ENCODE measurements around the gene TPM4. TPM values are rescaled to one million over a fixed set of nuclear protein-coding genes. Genes with fewer than 3 reads are reported as not detected.

The TPM4 gene
- total RNA-seq, 2 donors from 2014 or later = 379 TPM

DNA sequence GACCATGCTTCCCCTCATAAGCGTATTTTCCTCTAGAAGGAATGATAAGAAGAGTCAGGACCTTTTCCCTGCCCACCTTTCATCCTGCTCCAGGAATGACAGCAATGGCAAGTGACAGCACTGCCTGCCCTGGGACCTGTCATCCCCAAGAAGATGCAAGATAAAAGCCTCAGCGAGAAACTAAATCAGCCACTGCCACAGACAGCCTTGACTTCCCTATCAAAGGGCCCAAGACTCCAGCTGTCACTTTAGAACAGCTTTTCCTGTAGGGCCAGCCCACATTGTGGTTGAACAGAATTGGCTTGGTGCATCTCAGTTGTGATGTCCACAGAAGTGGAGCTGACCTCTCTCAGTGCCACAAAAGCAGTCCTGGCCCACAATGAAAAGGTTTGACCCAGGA lies 36.5 kb downstream of the TPM4 start:
- H3K27ac ChIP-seq = peak overlapping the region in 1 of 2 donors; percentile 93
- TF ChIP-seq, protein P1, sequence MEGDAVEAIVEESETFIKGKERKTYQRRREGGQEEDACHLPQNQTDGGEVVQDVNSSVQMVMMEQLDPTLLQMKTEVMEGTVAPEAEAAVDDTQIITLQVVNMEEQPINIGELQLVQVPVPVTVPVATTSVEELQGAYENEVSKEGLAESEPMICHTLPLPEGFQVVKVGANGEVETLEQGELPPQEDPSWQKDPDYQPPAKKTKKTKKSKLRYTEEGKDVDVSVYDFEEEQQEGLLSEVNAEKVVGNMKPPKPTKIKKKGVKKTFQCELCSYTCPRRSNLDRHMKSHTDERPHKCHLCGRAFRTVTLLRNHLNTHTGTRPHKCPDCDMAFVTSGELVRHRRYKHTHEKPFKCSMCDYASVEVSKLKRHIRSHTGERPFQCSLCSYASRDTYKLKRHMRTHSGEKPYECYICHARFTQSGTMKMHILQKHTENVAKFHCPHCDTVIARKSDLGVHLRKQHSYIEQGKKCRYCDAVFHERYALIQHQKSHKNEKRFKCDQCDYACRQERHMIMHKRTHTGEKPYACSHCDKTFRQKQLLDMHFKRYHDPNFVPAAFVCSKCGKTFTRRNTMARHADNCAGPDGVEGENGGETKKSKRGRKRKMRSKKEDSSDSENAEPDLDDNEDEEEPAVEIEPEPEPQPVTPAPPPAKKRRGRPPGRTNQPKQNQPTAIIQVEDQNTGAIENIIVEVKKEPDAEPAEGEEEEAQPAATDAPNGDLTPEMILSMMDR (IDR thresholded peaks at IDR 0.05) = no peak
- TF ChIP-seq POLR2AphosphoS5 (IDR thresholded peaks at IDR 0.05) (no peak), POLR2A (IDR thresholded peaks at IDR 0.05) (no peak)
- peak overlapping the region in 1 of 2 donors; percentile 97 for H3K4me3 ChIP-seq
- no peak for DNase-seq (ENCODE audit: low spot score)
- H3K4me1 ChIP-seq (replicated peaks) = peaks cover 5% of the 10 kb centered on the region
- intact Hi-C loops (cut with DNase I) = loop anchor here (5.0 kb wide), 2 partner anchors 35 to 70 kb away; partner anchors contain the start of gene TPM4
- H3K36me3 ChIP-seq = no peaks in the 10 kb centered on the region
- no peaks in the 10 kb centered on the region for H3K27me3 ChIP-seq (replicated peaks; ENCODE audit: insufficient read depth)
- H3K9me3 ChIP-seq = no peaks in the 10 kb centered on the region
- WGBS = 24% methylated on average over 2 of the region's 2 CpGs

DNA sequence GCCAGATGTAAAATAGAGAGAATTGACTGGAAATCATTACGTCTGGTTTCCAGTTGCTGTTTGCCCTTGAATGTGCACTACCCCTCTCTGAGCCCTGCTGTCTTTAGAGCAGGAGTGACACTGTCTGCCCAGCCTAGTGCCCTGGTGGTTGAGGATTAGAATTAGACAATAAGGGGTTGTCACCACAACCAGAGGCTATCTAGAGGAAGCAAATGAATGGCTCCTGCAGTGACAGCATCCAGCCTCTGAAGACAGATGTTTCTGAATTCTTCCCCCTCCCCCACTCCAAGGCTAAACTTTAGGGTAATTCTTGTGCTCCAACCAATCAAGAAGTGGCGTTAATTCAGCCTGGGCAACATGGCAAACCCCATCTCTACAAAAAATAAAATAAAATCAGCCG lies 37.4 kb downstream of the TPM4 start:
- Histone ChIP-seq H3K9me3 (no peaks in the 10 kb centered on the region), H3K36me3 (peaks cover 0 to 8% of the 10 kb centered on the region in 2 donors), H3K4me1 (replicated peaks) (peaks cover 5% of the 10 kb centered on the region), H3K4me3 (no peak overlapping the region), H3K27ac (no peak overlapping the region), H3K27me3 (replicated peaks; ENCODE audit: insufficient read depth) (no peaks in the 10 kb centered on the region)
- TF ChIP-seq, protein P1 (IDR thresholded peaks at IDR 0.05) = no peak
- TF ChIP-seq POLR2A (IDR thresholded peaks at IDR 0.05) (no peak), POLR2AphosphoS5 (IDR thresholded peaks at IDR 0.05) (no peak)
- intact Hi-C loops (cut with DNase I) = loop anchor here (5.0 kb wide), 2 partner anchors 36 to 69 kb away; partner anchors contain the start of gene TPM4
- 85% methylated on average over 3 of the region's 3 CpGs for WGBS
- no peak for DNase-seq (ENCODE audit: low spot score)

DNA sequence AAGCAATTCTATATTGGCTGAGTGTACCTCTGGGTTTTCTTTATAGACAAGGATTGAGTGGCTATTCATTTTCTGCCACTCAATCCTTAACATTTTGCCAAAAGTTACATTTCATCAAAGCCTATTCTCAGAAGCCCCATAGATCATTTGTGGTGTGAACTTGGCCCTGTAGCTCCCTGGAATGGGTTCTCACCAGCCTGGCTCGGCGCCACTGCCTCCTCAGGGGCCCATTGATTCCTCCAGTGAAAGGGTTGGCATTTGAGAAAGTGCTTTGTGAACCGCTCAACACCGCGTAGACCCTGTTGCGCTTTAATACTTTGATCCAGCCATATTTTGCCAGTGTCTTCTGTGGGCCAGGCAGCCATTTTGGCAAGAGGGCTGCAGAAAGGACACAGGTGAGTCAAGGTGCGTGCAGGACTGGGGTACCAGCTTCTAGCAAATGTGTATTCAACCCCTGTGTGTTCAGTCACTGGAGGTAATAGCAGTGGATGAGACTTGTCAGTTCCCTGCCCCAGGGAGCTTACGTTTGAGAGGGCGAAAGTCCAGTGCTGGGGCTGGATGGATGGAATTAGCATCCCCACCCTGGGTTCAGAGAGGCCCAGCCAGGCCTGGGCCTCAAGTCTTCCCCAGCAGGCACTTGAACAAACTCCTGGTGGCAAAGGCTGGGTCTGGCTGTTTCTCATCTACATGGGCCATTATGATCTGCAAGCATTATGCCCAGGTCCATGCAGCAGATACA lies 39.2 kb downstream of the TPM4 start:
- DNase-seq (ENCODE audit: low spot score) = no peak
- WGBS = 84% methylated on average over 9 of the region's 9 CpGs
- H3K9me3 ChIP-seq = no peaks in the 10 kb centered on the region
- intact Hi-C loops (cut with DNase I) = no loop called here
- H3K36me3 ChIP-seq = peaks cover 0 to 15% of the 10 kb centered on the region in 2 donors
- TF ChIP-seq POLR2A (IDR thresholded peaks at IDR 0.05) (no peak), POLR2AphosphoS5 (IDR thresholded peaks at IDR 0.05) (no peak)
- TF ChIP-seq, protein P1 (IDR thresholded peaks at IDR 0.05) = no peak
- H3K4me1 ChIP-seq (replicated peaks) = peaks cover 5% of the 10 kb centered on the region
- no peak overlapping the region for H3K4me3 ChIP-seq
- H3K27me3 ChIP-seq (replicated peaks; ENCODE audit: insufficient read depth) = no peaks in the 10 kb centered on the region
- H3K27ac ChIP-seq = no peak overlapping the region

DNA sequence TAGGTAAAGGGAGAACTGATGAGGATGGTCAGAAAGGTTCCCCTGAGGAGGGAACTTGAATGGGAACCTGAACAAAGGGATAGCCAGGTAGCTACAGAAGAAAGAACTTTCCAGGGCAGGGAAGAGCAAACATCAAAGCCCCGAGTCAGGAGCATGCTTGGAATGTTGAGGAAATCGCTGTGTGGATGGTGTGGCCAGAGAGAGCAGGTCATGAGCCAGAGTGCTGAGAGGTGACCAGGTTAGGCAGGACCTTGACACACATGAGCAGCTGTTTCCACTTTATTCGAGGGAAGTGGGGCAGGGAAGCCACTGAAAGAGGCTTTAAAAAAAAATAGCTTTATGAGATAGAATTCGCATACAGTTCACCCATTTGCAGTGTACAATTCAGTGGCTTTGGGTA lies 39.8 kb downstream of the TPM4 start:
- TF ChIP-seq POLR2AphosphoS5 (IDR thresholded peaks at IDR 0.05) = no peak
- TF ChIP-seq, protein P1 (IDR thresholded peaks at IDR 0.05) = no peak
- H3K27ac ChIP-seq = no peak overlapping the region
- H3K36me3 ChIP-seq = peaks cover 0 to 15% of the 10 kb centered on the region in 2 donors
- no peaks in the 10 kb centered on the region for H3K9me3 ChIP-seq
- 64% methylated on average over 4 of the region's 4 CpGs for WGBS
- intact Hi-C loops (cut with DNase I) = no loop called here
- H3K27me3 ChIP-seq (replicated peaks; ENCODE audit: insufficient read depth) = no peaks in the 10 kb centered on the region
- H3K4me3 ChIP-seq = no peak overlapping the region
- no peak for DNase-seq (ENCODE audit: low spot score)
- H3K4me1 ChIP-seq (replicated peaks) = peaks cover 5% of the 10 kb centered on the region

DNA sequence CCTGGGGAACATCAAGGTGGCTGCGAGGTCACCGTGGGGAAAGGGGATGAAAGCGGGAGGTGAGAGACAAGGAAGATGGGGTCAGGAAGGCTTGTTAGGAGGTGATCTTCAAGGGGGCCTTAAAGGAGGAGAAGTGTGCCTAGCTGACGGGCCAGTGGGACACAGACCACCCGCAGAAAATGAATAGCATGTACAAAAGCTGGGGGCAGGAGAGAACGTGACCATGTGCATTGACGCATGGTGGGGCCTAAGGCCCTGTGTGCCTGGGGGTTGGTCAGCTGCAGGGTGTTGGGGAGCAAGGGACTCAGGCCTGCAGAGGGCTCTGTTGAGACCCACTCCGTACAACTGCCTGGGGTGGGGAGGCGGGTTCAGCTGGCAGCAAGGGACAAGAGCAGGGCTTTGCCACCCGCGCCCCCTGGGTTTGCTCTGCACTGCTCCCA lies 41.3 kb downstream of the TPM4 start:
- TF ChIP-seq POLR2AphosphoS5 (IDR thresholded peaks at IDR 0.05) = no peak
- Histone ChIP-seq H3K27ac (no peak overlapping the region), H3K9me3 (no peaks in the 10 kb centered on the region), H3K36me3 (peaks cover 0 to 15% of the 10 kb centered on the region in 2 donors), H3K4me1 (replicated peaks) (peaks cover 3% of the 10 kb centered on the region), H3K27me3 (replicated peaks; ENCODE audit: insufficient read depth) (no peaks in the 10 kb centered on the region), H3K4me3 (no peak overlapping the region)
- intact Hi-C loops (cut with DNase I) = no loop called here
- no peak for DNase-seq (ENCODE audit: low spot score)
- WGBS = 88% methylated on average over 11 of the region's 11 CpGs

All from prostate gland (tissue), 2 donors.